Measurements from ENCODE around the gene UPK2. TPM values are rescaled to one million over a fixed set of nuclear protein-coding genes. Genes with fewer than 3 reads are reported as not detected.
A peak's percentile ranks its signal among the peaks of the same experiment; 100 is the strongest.

UPK2 gene
- total RNA-seq, 2 donors from 2014 or later: 0.53 to 1.2 TPM

- ATAC-seq (replicated peaks in 1 of 2) (peak; percentile 93 to 96), DNase-seq (peak; percentile 98 to 99)
- H3K4me3 Mint-ChIP-seq: peak within 1 kb of the TSS; percentile 94 to 100
- H3K36me3 Mint-ChIP-seq (ENCODE audit: insufficient read depth in 2 of 2): peaks cover 12 to 24% of the 10 kb centered on the region in 2 donors
- H3K4me1 Mint-ChIP-seq (ENCODE audit: low read depth): peaks cover 48% of the 10 kb centered on the region
- peak within 1 kb of the TSS; percentile 95 for H3K27ac Mint-ChIP-seq
- H3K9me3 Mint-ChIP-seq: no peaks in the 10 kb centered on the region
- no peaks in the 10 kb centered on the region for H3K27me3 Mint-ChIP-seq (ENCODE audit: low read depth)
These were observed 41.7 kb downstream of the UPK2 start, which contains the start of gene CENATAC for GRCh38 chr11:118997627-118998387. Gene CENATAC, plus strand, starts transcription at chr11:118998138. Its CDS starts 60 bp downstream, at chr11:118998198.

- Mint-ChIP-seq H3K4me1 (ENCODE audit: low read depth) (peaks cover 48% of the 10 kb centered on the region), H3K36me3 (ENCODE audit: insufficient read depth in 2 of 2) (peaks cover 16 to 24% of the 10 kb centered on the region in 2 donors), H3K27ac (peak overlapping the region; percentile 95), H3K27me3 (ENCODE audit: low read depth) (no peaks in the 10 kb centered on the region), H3K4me3 (peak overlapping the region; percentile 94 to 100), H3K9me3 (no peaks in the 10 kb centered on the region)
- no peak for ATAC-seq (replicated peaks in 1 of 2)
- DNase-seq: no peak
These were observed 42.3 kb downstream of the UPK2 start for GRCh38 chr11:118998388-118998717.

GRCh38 chr11:118998822-118999221, 42.7 kb downstream of the UPK2 start:
- Mint-ChIP-seq H3K36me3 (ENCODE audit: insufficient read depth in 2 of 2) (peaks cover 14 to 24% of the 10 kb centered on the region in 2 donors), H3K4me3 (peak overlapping the region; percentile 94 to 100), H3K4me1 (ENCODE audit: low read depth) (peaks cover 48% of the 10 kb centered on the region), H3K27ac (peak overlapping the region; percentile 95), H3K27me3 (ENCODE audit: low read depth) (no peaks in the 10 kb centered on the region), H3K9me3 (no peaks in the 10 kb centered on the region)
- DNase-seq (no peak), ATAC-seq (replicated peaks in 1 of 2) (no peak)

- Mint-ChIP-seq H3K27ac (peak overlapping the region; percentile 57), H3K4me1 (ENCODE audit: low read depth) (peaks cover 50% of the 10 kb centered on the region), H3K36me3 (ENCODE audit: insufficient read depth in 2 of 2) (peaks cover 14 to 24% of the 10 kb centered on the region in 2 donors), H3K4me3 (no peak overlapping the region), H3K9me3 (no peaks in the 10 kb centered on the region), H3K27me3 (ENCODE audit: low read depth) (no peaks in the 10 kb centered on the region)
- ATAC-seq (replicated peaks in 1 of 2) (no peak), DNase-seq (no peak)
These were observed 44.8 kb downstream of the UPK2 start for GRCh38 chr11:119000906-119001305.

- Mint-ChIP-seq H3K4me1 (ENCODE audit: low read depth) (peaks cover 13% of the 10 kb centered on the region), H3K9me3 (no peaks in the 10 kb centered on the region), H3K4me3 (no peak overlapping the region), H3K27ac (no peak overlapping the region), H3K36me3 (ENCODE audit: insufficient read depth in 2 of 2) (peaks cover 3 to 11% of the 10 kb centered on the region in 2 donors), H3K27me3 (ENCODE audit: low read depth) (no peaks in the 10 kb centered on the region)
- no peak for DNase-seq
- no peak for ATAC-seq (replicated peaks in 1 of 2)
These were observed 50.6 kb downstream of the UPK2 start for GRCh38 chr11:119006656-119007055.

Other genes starting within 250 kb of the UPK2 start
- gene DDX6, start 165.1 kb upstream of the UPK2 start, total RNA-seq: 100 to 1,000 TPM; 239 to 256 TPM
- gene CXCR5, start 72.4 kb upstream of the UPK2 start, total RNA-seq: 10 to 100 TPM; 16.9 to 20.3 TPM
- gene BCL9L, start 30.4 kb upstream of the UPK2 start, total RNA-seq: 10 to 100 TPM; 33.5 to 34.5 TPM
- gene FOXR1, start 15.5 kb downstream of the UPK2 start, total RNA-seq: not detected
- 10 to 100 TPM; 40.1 to 44.5 TPM for gene CENATAC, start 41.8 kb downstream of the UPK2 start, total RNA-seq
- gene RPS25, start 62.0 kb downstream of the UPK2 start, total RNA-seq: 1,000 to 10,000 TPM; 1,893 to 1,917 TPM
- gene TRAPPC4, start 62.5 kb downstream of the UPK2 start, total RNA-seq: 10 to 100 TPM; 59.3 to 70.0 TPM
- gene SLC37A4, start 74.6 kb downstream of the UPK2 start, total RNA-seq: 10 to 100 TPM; 35.8 to 41.4 TPM
- 100 to 1,000 TPM; 199 to 232 TPM for gene HYOU1, start 100.9 kb downstream of the UPK2 start, total RNA-seq
- gene VPS11, start 111.5 kb downstream of the UPK2 start, total RNA-seq: 10 to 100 TPM; 24.0 to 24.2 TPM
- gene HMBS, start 128.6 kb downstream of the UPK2 start, total RNA-seq: 10 to 100 TPM; 31.6 to 42.5 TPM
- gene DPAGT1, start 145.6 kb downstream of the UPK2 start, total RNA-seq: 10 to 100 TPM; 63.8 to 81.9 TPM
- 10 to 100 TPM; 21.0 to 21.1 TPM for gene C2CD2L, start 151.0 kb downstream of the UPK2 start, total RNA-seq
- 10 to 100 TPM; 31.9 to 34.1 TPM for gene HINFP, start 165.3 kb downstream of the UPK2 start, total RNA-seq
- gene ABCG4, start 192.8 kb downstream of the UPK2 start, total RNA-seq: under 1 TPM; 0.09 to 0.24 TPM
- 10 to 100 TPM; 19.3 to 26.7 TPM for gene NLRX1, start 212.4 kb downstream of the UPK2 start, total RNA-seq
- gene NHERF4, start 229.2 kb downstream of the UPK2 start, total RNA-seq: 1 to 10 TPM in 1 of 2 donors, under 1 TPM in 1; 0.76 to 1.1 TPM